ENCODE measurements around the gene PI4KB. TPM values are rescaled to one million over a fixed set of nuclear protein-coding genes. Genes with fewer than 3 reads are reported as not detected.

Gene PI4KB
- total and polyA plus RNA-seq, 9 of the 15 experiments (the other 6 are each of a cell fraction or from before 2014, with no cell fraction given), result 3.1 to 65.4 (median 45.1) TPM

GRCh38 chr1:151281969-151282882 is 45.0 kb downstream of the PI4KB start, which contains the start of gene ZNF687 (continued):
- no peak for TF ChIP-seq GTF3C2 (IDR thresholded peaks at IDR 0.05; ENCODE audit: borderline replicate concordance, extremely low read depth, insufficient read length)
- peak; percentile 91 for TF ChIP-seq CHD2 (IDR thresholded peaks at IDR 0.05; ENCODE audit: low read depth, low read length)
- no peak for TF ChIP-seq ZNF696 (CRISPR knock-in tag; conservative IDR thresholded peaks at IDR 0.05)
- no peak for TF ChIP-seq AFF1 (IDR thresholded peaks at IDR 0.05; ENCODE audit: low read depth in 1 of 2, partially characterized antibody in 2 of 2)
- TF ChIP-seq KAT7 (CRISPR knock-in tag; IDR thresholded peaks at IDR 0.05; ENCODE audit: borderline replicate concordance), result peak; percentile 88; the same call in 1 of the 2 replicates
- 0 out of 2 replicates have a peak, but pooled peaks have one; percentile 19 for TF ChIP-seq KLF13 (tag; IDR thresholded peaks at IDR 0.05; ENCODE audit: borderline replicate concordance, low read depth)
- no peak for TF ChIP-seq ATF2 (CRISPR knock-in tag; IDR thresholded peaks at IDR 0.05)
- TF ChIP-seq SAP30 (IDR thresholded peaks at IDR 0.05; ENCODE audit: borderline replicate concordance, insufficient read depth, low read depth, low read length, poor library complexity, severe bottlenecking), result no peak
- TF ChIP-seq HMGXB4 (CRISPR knock-in tag; IDR thresholded peaks at IDR 0.05), result peak; percentile 76; the same call in 1 of the 2 replicates
